ENCODE data around the gene HYI.
"Not testable (repeated sequence)": the region's sequence is repeated elsewhere in the genome, so short reads cannot be mapped to it uniquely, and the experiment has no call there.

Gene HYI

DNA sequence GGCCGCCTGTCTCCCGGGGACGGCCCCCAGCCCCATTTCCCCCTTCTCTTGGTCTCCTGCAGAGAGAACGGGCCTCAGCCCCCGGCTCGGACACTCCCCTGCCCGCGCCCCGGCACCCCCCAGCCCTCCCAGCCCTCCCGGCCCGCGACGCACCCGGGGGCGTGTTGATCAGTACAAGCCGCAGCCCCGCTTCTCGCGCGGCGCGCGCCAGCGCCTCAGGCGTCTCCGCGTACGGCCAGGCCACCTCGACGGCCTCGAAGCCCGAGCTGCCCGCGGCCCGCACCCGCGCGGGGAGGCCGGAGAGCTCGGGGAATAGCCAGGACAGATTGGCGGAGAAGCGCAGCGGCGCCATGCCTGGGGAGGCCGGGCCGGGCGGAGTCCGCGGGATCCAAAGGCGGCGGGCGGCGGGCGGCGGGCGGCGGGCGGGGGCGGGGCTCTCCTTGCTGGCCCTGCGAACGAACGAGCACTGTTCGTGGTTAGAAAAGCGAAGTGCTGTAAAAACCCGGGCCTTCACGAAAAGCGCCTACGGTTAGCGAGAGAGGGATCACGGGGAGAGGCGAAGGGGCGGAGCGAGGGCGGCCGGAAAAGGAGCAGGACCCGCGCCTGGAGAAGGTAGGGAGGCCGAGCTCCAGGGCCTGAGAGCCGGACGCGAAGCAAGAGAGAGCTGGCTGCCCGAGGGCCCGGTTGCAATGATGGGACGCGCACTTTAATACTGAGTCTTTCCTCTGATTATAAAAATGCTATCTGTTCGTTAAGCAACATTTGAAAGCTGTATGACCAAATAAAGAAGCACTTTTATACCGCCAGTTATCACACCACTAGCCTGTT, at the start of gene HYI:
HYI (minus strand) TSS at position 490 of the 828 bp plus-strand sequence; CDS start at position 352, 138 bp downstream.
- Mint-ChIP-seq H3K36me3 (ENCODE audit: low read depth) (peaks cover 33% of the 10 kb centered on the region), H3K4me3 (peak within 1 kb of the TSS; percentile 86), H3K9me3 (no peaks in the 10 kb centered on the region), H3K4me1 (ENCODE audit: low read depth) (peaks cover 20% of the 10 kb centered on the region), H3K27ac (peak within 1 kb of the TSS; percentile 79), H3K27me3 (ENCODE audit: low read depth) (peaks cover 38% of the 10 kb centered on the region)

DNA sequence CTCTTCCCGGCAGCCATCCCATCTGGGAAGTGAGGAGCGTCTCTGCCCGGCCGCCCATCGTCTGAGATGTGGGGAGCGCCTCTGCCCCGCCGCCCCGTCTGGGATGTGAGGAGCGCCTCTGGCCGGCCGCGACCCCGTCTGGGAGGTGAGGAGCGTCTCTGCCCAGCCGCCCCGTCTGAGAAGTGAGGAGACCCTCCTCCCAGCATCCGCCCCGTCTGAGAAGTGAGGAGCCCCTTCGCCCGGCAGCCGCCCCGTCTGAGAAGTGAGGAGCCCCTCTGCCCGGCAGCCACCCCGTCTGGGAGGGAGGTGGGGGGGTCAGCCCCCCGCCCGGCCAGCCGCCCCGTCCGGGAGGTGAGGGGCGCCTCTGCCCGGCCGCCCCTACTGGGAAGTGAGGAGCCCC, 48.1 kb upstream of the HYI start:
- not testable (repeated sequence) for H3K4me1 Mint-ChIP-seq (ENCODE audit: low read depth); H3K4me3 Mint-ChIP-seq; H3K9me3 Mint-ChIP-seq; H3K27ac Mint-ChIP-seq; H3K36me3 Mint-ChIP-seq (ENCODE audit: low read depth)
- peaks cover 14% of the 10 kb centered on the region for H3K27me3 Mint-ChIP-seq (ENCODE audit: low read depth)

DNA sequence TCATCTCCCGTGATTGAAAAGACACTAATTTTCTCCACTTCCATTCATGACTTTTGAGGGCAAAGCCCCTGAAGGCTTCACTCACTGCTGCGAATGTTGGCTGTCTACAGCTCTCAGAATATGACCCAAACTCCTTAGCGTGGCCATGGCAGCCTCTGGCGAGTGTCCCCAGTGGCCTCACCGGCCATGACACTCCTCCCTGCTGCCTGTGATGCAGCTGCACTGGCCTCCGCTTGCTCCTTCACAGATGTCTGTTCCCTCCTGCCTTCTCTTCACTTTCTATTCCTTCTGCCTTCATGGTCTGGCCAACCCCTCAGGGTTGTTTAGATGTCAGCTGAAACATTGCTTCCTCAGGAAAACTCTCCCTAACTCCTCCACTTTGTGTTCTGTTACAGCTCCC, 46.2 kb upstream of the HYI start:
- H3K4me1 Mint-ChIP-seq (ENCODE audit: low read depth) = no peaks in the 10 kb centered on the region
- H3K27me3 Mint-ChIP-seq (ENCODE audit: low read depth) = peaks cover 24% of the 10 kb centered on the region
- H3K36me3 Mint-ChIP-seq (ENCODE audit: low read depth) = no peaks in the 10 kb centered on the region
- H3K9me3 Mint-ChIP-seq = no peaks in the 10 kb centered on the region
- H3K27ac Mint-ChIP-seq = no peak overlapping the region
- no peak overlapping the region for H3K4me3 Mint-ChIP-seq

- H3K36me3 Mint-ChIP-seq (ENCODE audit: low read depth) = no peaks in the 10 kb centered on the region
- no peaks in the 10 kb centered on the region for H3K4me1 Mint-ChIP-seq (ENCODE audit: low read depth)
- no peak overlapping the region for H3K4me3 Mint-ChIP-seq
- H3K27ac Mint-ChIP-seq = no peak overlapping the region
- H3K27me3 Mint-ChIP-seq (ENCODE audit: low read depth) = peaks cover 35% of the 10 kb centered on the region
- H3K9me3 Mint-ChIP-seq = peaks cover 14% of the 10 kb centered on the region
Measured at GRCh38 chr1:43495204-43495603, 41.5 kb upstream of the HYI start.

DNA sequence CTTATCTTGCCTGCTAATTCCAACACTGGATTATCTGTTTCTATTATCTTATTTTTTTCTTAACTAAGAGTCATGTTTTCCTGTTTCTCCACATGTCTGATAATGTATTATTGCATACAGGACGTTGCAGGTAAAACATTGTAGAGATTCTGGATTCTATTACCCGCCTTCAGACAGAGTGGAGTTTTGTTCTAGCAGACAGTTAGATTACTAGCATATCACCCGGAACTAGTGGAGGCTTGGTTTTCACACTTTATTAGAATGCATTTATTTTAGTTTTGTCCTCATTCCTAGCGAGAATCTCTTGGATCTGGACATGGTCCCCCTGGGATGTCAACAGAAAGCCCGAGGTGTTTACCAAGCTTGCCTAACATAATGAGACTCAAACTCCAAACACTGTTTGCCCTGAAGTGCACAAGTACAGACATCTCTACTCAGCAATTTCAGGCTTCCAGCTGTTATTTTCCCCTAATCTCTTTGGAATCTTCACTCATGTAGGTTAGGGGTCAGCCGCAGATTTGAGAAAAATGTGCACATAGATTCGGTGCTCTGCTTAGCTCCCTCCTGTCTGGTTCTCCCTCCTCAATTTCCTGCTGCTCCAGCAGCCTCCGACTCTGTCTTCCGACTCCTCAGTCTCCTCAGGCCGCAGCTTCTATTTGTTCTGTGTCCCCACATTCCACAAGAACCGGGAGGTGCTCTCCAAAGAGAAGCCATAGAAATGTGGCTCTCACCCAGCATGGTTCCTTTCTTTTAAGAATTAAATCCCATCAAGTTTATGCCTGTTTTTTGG, 40.1 kb upstream of the HYI start:
- Mint-ChIP-seq H3K4me3 (no peak overlapping the region), H3K9me3 (peaks cover 26% of the 10 kb centered on the region), H3K36me3 (ENCODE audit: low read depth) (no peaks in the 10 kb centered on the region), H3K27me3 (ENCODE audit: low read depth) (peaks cover 27% of the 10 kb centered on the region), H3K4me1 (ENCODE audit: low read depth) (no peaks in the 10 kb centered on the region), H3K27ac (no peak overlapping the region)

- H3K9me3 Mint-ChIP-seq = peaks cover 32% of the 10 kb centered on the region
- no peak overlapping the region for H3K27ac Mint-ChIP-seq
- H3K4me3 Mint-ChIP-seq = no peak overlapping the region
- peaks cover 1% of the 10 kb centered on the region for H3K36me3 Mint-ChIP-seq (ENCODE audit: low read depth)
- H3K27me3 Mint-ChIP-seq (ENCODE audit: low read depth) = peaks cover 25% of the 10 kb centered on the region
- H3K4me1 Mint-ChIP-seq (ENCODE audit: low read depth) = no peaks in the 10 kb centered on the region
Measured at GRCh38 chr1:43492826-43493225, 39.1 kb upstream of the HYI start.

GRCh38 chr1:43491061-43491460, 37.3 kb upstream of the HYI start:
- Mint-ChIP-seq H3K9me3 (peaks cover 43% of the 10 kb centered on the region), H3K4me1 (ENCODE audit: low read depth) (no peaks in the 10 kb centered on the region), H3K4me3 (no peak overlapping the region)

GRCh38 chr1:43488165-43488564, 34.4 kb upstream of the HYI start:
- H3K36me3 Mint-ChIP-seq (ENCODE audit: low read depth) = peaks cover 5% of the 10 kb centered on the region
- no peak overlapping the region for H3K27ac Mint-ChIP-seq
- peaks cover 44% of the 10 kb centered on the region for H3K9me3 Mint-ChIP-seq

More at GRCh38 chr1:43491061-43491460, 37.3 kb upstream of the HYI start:
- Mint-ChIP-seq H3K27ac (no peak overlapping the region), H3K27me3 (ENCODE audit: low read depth) (peaks cover 21% of the 10 kb centered on the region), H3K36me3 (ENCODE audit: low read depth) (peaks cover 5% of the 10 kb centered on the region)

DNA sequence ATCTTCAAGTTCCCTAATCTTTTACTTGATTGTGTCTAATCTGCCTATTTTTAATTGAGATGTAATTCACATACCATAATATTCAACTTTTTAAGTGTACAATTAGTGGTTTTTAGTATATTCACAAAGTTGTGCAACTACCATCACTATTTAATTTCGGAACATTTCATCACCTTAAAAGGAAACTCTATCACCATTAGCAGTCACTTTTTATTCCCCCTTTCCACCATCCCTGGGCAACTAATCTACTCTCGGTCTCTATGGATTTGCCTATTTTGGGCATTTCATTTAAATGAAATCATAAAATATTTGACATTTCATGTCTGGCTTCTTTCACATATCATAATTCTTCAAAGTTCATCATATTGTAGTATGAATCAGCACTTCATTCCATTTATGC, 30.6 kb upstream of the HYI start:
- Mint-ChIP-seq H3K9me3 (peaks cover 23% of the 10 kb centered on the region), H3K36me3 (ENCODE audit: low read depth) (peaks cover 5% of the 10 kb centered on the region), H3K27ac (no peak overlapping the region), H3K27me3 (ENCODE audit: low read depth) (peaks cover 12% of the 10 kb centered on the region), H3K4me3 (no peak overlapping the region), H3K4me1 (ENCODE audit: low read depth) (peaks cover 4% of the 10 kb centered on the region)

More at GRCh38 chr1:43488165-43488564, 34.4 kb upstream of the HYI start:
- no peaks in the 10 kb centered on the region for H3K4me1 Mint-ChIP-seq (ENCODE audit: low read depth)
- peaks cover 6% of the 10 kb centered on the region for H3K27me3 Mint-ChIP-seq (ENCODE audit: low read depth)
- no peak overlapping the region for H3K4me3 Mint-ChIP-seq

GRCh38 chr1:43482215-43482614, 28.5 kb upstream of the HYI start:
- Mint-ChIP-seq H3K27me3 (ENCODE audit: low read depth) (peaks cover 16% of the 10 kb centered on the region), H3K4me1 (ENCODE audit: low read depth) (peaks cover 4% of the 10 kb centered on the region), H3K27ac (no peak overlapping the region), H3K36me3 (ENCODE audit: low read depth) (peaks cover 2% of the 10 kb centered on the region), H3K4me3 (no peak overlapping the region), H3K9me3 (peaks cover 8% of the 10 kb centered on the region)

- Mint-ChIP-seq H3K4me1 (ENCODE audit: low read depth) (peaks cover 4% of the 10 kb centered on the region), H3K9me3 (peaks cover 4% of the 10 kb centered on the region), H3K27me3 (ENCODE audit: low read depth) (peaks cover 22% of the 10 kb centered on the region), H3K36me3 (ENCODE audit: low read depth) (no peaks in the 10 kb centered on the region), H3K27ac (no peak overlapping the region), H3K4me3 (no peak overlapping the region)
Measured at GRCh38 chr1:43481491-43481890, 27.8 kb upstream of the HYI start.

DNA sequence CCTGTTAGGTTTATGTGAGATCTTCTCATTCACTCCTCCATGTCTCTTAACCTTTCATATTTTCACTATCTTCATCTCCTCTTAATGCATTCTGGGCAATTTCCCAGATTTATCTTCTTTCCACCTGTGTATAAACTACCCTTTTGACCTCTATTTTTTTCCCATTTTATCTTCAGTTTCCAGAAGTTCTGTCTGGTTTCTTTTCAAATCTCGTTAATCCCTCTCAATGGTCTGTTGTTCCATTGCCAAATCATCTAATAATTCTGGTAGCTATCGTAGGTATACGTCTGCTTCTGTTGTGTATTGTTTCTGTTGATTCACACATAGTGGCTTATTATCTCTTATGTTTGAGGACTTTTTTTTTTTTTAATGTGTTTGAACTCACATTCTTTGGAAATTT, 25.7 kb upstream of the HYI start:
- peaks cover 20% of the 10 kb centered on the region for H3K27me3 Mint-ChIP-seq (ENCODE audit: low read depth)
- no peak overlapping the region for H3K4me3 Mint-ChIP-seq
- H3K9me3 Mint-ChIP-seq = no peaks in the 10 kb centered on the region
- peaks cover 4% of the 10 kb centered on the region for H3K4me1 Mint-ChIP-seq (ENCODE audit: low read depth)
- no peak overlapping the region for H3K27ac Mint-ChIP-seq
- H3K36me3 Mint-ChIP-seq (ENCODE audit: low read depth) = no peaks in the 10 kb centered on the region

- no peak overlapping the region for H3K27ac Mint-ChIP-seq
- no peak overlapping the region for H3K4me3 Mint-ChIP-seq
- H3K4me1 Mint-ChIP-seq (ENCODE audit: low read depth) = peaks cover 4% of the 10 kb centered on the region
Measured at GRCh38 chr1:43477716-43478115, 24.0 kb upstream of the HYI start.

DNA sequence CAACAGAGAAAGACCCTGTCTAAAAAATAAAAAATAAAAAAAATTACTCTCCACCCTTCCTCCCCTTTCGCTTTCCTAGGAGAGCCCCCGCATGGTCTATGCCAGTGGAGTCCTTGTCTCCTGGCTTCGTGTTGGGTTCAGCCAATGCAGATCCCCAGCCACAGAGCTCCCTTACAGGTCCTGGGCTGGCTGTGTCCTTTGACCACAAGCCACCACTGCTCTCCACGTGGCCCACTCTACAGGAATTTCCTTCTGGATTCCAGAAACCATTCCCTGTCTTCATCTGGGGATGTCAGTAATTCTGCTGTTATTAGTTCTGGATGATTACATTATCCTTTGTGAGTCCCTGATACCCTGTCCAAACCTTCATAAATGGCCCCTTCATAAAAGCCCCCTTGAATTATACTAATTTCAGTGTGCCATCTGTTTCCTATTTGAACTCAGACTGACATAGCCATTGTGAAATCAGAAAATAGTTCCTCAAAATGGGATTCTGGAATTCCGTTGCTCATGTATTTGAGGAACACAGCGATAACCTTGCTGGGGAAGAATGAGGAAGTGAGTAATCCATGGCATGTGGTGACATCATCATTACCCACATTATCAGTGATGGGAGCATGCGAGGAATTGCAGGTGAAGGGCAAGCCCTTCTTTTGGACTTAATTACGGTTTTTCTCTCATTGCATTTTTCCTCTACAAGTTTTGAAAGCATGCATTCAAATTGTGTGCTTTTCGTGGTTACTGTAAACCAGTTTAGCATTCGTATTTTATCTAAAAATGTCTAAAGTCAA, 22.1 kb upstream of the HYI start:
- H3K36me3 Mint-ChIP-seq (ENCODE audit: low read depth); H3K27ac Mint-ChIP-seq; H3K4me3 Mint-ChIP-seq; H3K9me3 Mint-ChIP-seq; H3K4me1 Mint-ChIP-seq (ENCODE audit: low read depth): not testable (repeated sequence)
- H3K27me3 Mint-ChIP-seq (ENCODE audit: low read depth) = peaks cover 22% of the 10 kb centered on the region

More at GRCh38 chr1:43477716-43478115, 24.0 kb upstream of the HYI start:
- H3K27me3 Mint-ChIP-seq (ENCODE audit: low read depth) = peaks cover 23% of the 10 kb centered on the region
- H3K36me3 Mint-ChIP-seq (ENCODE audit: low read depth) = no peaks in the 10 kb centered on the region
- no peaks in the 10 kb centered on the region for H3K9me3 Mint-ChIP-seq

Data from T-helper 1 cell treated with Interleukin-12 subunit alpha and Interleukin-12 subunit beta and Interleukin-4 antibody, amounts not matched to agents 30 μg/mL and 1 μg/mL, for 36 hours (primary cell).